GM19463 (cell line): Measurements from ENCODE around the gene CNTD1.

Source experiments
- ATAC-seq: cut with Tn5 transposase; IDR thresholded peaks from one replicate; pipeline ENCODE4 v1.9.1; 2021; ENCODE audit warnings: mild to moderate bottlenecking, moderate library complexity; ENCODE audit not compliant: unreplicated experiment

Gene CNTD1

DNA sequence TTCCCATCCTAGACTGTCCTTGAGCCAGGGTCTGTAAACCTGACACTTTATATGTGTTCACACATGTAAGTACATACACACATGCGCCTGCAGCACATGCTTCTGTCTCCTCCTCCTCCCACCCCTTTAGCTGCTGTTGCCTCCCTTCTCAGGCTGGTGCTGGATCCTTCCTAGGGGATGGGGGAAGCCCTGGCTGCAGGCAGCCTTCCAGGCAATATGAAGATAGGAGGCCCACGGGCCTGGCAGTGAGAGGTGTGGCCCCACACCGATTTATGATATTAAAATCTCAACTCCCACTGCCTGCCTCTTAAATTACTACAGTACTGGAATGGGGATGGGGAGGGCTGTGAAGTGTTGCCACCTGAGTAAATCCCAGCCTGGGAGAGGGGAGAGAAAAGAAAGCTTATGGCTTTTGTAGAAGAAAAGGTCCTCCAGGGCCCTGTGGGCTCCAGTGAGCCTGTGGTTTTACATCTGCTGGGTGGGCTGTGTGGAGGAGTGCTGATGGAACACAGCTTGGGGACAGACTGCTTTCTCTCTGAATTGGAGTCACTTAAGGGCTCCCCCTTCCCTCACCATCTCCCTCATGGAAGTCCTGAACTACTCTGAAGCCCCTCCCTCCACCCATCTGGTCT, 19.2 kb upstream of the CNTD1 start:
- no peak for ATAC-seq

DNA sequence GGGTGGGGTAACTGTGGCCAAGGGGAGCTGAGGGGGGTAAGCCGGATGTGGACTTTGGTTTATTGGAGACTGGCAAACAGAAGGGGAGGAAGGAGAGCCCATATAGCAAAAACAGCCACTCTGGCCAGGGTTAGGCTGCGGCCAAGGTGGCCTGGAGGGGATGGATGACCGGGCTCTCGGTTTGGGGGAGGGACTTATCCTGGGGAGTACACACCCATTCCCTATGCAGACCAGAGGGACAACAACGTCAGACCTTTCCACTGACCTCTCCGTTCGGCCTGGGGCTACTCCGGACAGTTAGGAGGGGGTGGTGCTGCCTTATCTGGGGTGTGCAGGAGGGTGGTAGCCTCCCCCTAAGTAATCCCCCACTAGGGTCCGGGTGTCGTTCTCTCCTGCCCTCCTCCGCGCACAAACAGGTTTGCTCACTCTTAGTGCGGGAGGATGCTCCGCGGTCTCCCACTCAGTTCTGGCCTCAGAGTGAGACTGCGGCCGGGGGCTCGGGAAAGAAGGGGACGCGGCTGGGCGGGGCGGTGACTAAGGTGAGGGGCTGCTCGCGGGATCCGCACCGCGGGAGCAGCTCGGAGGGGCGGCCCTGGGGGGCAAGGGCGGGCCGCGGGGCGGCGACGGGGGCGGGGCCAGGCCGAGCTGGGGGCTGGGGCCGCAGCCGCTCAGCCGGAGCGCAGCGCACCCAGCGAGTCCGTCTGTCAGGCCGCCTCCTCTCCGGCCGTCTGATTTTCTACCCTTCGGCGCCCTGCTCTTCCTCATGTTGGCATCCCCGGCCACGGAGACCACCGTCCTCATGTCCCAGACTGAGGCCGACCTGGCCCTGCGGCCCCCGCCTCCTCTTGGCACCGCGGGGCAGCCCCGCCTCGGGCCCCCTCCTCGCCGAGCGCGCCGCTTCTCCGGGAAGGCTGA, 18.5 kb upstream of the CNTD1 start, which contains the start of gene WNK4:
Gene WNK4 (plus strand): TSS at position 675 of the 915 bp plus-strand sequence. CDS start 89 bp downstream, at position 764.
- no peak for ATAC-seq

DNA sequence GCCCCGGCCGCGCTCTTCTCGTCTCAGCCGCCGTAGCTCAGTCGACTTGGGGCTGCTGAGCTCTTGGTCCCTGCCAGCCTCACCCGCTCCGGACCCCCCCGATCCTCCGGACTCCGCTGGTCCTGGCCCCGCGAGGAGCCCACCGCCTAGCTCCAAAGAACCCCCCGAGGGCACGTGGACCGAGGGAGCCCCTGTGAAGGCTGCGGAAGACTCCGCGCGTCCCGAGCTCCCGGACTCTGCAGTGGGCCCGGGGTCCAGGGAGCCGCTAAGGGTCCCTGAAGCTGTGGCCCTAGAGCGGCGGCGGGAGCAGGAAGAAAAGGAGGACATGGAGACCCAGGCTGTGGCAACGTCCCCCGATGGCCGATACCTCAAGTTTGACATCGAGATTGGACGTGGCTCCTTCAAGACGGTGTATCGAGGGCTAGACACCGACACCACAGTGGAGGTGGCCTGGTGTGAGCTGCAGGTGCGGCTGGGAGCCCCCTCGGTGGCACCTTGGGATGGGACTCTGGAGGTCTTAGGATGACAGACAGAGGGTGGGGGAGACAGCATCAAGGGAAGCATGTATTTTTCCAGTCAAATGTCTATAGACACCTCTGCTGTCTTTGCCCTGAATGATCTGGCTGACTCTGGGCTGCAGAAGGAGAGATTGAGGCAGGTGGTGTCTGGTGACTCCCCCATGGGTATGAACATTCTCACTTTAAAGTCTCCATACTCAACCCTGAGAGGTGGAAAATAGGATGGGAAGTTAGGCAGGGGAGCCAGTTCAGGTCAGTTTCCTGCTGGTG, 17.6 kb upstream of the CNTD1 start:
- no peak for ATAC-seq

DNA sequence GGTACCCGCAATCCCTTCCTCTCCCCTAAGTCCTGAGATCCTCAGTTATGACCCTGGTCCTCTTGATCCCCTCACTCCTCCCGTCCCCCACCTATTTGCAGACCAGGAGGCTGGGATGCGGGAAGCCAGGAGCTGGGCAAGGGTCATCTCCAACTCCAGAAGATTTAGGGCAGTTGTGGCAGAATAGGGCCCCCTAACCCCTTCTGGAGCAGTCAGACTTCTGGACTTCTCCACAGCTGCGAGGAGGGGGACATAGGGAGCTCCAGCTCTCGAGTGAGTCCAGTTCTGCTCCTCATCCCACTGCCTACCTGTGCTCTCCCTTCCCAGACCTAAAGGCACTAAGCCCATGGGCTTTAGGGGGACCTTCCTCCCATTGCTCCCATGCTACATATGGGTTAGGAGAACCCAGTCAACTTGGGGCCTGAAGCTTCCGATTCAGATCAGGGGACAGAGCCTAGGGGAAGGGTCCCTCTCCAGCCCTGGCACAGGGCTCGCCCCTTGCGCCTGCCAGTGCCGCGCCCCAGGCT, 17.0 kb upstream of the CNTD1 start:
- ATAC-seq: no peak

DNA sequence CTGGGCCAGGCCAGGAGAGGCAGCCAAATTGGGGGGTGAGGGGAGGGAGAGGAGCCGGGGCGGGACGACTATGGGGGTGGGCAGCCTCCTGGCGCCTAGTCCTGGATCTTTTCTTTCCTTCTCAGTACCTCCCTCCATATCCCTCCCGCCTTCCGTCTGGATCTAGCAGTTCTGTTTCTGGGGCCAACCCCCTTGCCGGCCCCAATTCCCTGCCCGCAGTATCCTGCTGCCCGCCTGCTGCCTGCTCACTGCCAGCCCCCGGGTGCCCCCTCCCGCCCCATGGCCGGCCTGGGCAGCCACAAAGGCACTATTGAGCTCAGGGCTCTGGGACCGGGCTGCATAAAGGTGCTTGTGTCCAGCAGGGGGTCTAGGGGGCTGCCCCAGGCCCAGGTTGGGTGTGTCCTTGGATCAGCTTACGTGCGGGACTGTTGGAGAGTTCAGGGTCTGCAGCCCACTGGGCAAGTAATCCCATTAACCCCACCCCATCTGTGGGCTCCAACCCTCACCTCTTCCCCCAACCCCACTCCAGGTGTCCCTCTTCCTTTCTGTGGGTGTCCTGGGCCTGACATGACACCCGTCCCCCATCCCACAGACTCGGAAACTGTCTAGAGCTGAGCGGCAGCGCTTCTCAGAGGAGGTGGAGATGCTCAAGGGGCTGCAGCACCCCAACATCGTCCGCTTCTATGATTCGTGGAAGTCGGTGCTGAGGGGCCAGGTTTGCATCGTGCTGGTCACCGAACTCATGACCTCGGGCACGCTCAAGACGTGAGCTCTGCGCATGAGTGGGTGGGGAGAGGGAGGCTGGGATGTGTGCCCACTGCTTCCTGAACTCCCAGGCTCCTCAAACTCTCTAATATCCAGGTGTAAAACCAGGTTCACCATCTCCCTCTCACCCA, 16.2 kb upstream of the CNTD1 start:
- ATAC-seq: no peak

DNA sequence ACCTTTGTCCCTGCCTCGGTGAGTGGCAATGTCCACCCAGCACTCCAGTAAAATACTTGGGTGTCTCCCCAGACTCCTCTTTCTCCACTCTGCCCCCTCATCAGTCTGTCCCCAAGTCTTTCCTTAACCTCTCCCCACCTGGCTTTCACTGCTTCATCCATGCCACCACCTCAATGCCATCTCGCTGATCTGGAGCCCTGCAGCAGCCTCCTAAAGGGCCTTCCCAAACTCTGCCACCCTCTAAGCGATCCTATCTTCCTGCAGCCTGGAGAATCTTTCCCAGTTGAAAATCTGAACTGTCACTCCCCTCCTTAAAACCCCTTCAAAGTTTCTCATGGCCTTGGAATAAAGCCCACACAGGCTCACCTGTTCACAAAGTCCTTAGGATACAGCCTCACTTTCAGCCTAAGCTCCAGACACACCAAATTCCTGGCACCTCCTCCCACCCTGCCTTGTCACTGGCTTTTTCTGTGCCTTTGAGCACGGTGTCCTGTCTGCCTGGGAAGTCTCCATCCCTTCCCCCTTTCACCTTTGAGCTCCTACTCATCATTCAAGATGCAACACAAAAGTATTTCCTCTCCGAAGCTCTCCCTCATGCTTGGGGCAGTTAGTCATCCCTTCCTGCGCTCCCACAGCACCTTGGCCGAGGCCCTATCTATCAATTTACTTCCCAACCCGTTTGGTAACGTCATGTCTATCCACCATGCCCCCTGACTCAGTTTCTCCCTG, 15.4 kb upstream of the CNTD1 start:
- no peak for ATAC-seq

DNA sequence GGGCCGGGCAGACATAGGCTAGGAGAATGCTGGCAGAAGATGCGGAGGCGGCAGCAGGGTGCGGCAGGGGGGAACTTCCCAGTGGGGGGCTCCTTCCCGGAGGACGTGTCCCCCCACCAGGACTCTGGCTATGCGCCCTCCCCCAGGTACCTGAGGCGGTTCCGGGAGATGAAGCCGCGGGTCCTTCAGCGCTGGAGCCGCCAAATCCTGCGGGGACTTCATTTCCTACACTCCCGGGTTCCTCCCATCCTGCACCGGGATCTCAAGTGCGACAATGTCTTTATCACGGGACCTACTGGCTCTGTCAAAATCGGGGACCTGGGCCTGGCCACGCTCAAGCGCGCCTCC, 14.9 kb upstream of the CNTD1 start:
- ATAC-seq: no peak

DNA sequence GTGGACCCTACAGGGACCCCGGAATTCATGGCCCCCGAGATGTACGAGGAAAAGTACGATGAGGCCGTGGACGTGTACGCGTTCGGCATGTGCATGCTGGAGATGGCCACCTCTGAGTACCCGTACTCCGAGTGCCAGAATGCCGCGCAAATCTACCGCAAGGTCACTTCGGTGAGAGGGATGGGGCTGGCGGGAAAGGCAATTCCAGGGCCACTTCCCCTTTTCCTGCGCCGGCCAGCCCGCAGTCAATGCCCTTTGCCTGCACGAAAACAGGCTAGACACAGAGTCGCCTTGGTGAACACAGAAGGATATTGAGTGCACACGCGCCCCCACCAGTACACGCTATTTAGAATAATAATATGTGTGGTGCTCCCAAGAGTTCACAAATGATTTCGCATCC, 14.3 kb upstream of the CNTD1 start:
- ATAC-seq: no peak

DNA sequence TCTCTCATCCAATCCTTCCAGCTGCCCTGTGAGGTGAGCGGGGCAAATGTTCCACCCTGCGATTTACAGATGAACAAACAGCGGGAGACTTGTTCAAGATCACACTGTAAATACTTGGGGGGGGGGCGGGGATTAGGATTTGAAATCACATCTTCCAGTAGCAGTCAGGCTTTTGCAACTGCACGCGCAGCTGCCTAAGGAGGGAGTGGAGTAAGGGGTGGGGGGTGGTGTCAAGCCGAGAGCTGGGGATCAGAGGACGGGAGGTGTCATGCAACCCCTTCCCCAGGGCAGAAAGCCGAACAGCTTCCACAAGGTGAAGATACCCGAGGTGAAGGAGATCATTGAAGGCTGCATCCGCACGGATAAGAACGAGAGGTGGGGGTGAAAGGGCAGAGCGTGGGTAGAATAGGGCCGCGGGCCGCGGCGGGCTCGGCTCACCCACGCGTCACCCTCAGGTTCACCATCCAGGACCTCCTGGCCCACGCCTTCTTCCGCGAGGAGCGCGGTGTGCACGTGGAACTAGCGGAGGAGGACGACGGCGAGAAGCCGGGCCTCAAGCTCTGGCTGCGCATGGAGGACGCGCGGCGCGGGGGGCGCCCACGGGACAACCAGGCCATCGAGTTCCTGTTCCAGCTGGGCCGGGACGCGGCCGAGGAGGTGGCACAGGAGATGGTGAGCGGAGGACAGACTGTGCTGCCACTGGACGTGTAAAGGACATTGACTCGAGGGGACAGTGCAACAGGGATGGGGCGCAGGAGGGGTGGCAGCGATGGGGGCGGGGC, 13.7 kb upstream of the CNTD1 start:
- ATAC-seq: no peak

DNA sequence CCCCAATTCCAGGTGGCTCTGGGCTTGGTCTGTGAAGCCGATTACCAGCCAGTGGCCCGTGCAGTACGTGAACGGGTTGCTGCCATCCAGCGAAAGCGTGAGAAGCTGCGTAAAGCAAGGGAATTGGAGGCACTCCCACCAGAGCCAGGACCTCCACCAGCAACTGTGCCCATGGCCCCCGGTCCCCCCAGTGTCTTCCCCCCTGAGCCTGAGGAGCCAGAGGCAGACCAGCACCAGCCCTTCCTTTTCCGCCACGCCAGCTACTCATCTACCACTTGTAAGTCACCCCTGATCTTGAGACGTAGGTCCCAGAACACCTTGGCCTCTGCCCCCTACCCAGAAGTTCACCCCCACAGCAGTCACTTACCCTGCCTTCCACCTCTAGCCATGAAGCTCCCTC, 11.4 kb upstream of the CNTD1 start:
- no peak for ATAC-seq

DNA sequence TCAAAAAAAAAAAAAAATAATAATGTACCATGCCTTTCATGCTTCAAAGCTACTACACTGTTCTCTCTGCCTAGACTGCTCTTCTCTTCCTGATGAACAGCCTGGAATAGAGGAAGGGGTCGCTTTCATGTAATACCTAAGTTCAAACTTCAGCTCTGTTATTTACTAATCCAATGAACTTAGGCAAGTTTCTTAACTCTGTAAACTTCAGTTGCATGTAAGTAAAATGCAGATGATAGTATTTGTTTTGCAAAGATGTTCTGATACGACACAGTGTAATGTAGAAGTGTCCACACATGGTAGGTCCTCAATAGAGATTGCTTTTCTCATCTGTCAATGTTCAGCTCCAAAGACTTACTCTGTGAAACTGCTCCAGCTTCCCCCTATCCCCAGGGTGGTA, 6.7 kb upstream of the CNTD1 start:
- ATAC-seq: no peak

DNA sequence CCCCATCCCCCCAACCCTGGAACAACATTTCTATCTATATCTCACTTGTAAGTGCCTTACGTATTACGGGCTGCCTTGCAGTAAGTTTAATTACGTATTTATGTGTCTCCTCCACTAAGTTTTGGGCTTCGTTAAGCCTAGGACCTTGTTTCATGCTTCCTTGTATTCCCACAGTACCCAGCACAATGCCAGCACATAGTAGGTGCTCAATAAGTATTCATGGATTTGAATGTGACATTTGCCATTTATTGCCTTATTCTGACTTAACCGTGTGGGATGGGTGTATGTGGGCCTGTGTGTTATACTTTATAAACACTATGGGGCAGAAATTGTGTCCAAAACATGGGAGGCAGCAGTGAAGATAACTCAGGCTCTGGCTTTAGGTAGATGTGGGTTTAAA, 6.1 kb upstream of the CNTD1 start:
- ATAC-seq: no peak

DNA sequence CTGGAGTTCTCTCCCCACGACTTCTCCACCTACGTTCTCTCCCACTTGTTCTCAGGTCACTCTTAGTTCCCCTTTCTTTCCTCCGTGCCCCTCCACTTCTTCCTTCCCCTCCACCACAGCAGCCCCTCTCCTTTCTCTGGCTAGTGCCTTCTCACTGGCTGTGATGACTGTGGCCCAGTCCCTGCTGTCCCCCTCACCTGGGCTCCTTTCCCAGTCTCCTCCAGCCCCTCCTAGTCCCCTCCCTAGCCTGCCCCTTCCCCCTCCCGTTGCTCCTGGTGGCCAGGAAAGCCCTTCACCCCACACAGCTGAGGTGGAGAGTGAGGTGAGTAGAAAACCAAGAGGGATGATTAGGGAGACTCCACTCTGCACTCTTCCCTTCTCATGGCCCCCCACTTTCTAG, 3.6 kb upstream of the CNTD1 start:
- ATAC-seq: no peak

DNA sequence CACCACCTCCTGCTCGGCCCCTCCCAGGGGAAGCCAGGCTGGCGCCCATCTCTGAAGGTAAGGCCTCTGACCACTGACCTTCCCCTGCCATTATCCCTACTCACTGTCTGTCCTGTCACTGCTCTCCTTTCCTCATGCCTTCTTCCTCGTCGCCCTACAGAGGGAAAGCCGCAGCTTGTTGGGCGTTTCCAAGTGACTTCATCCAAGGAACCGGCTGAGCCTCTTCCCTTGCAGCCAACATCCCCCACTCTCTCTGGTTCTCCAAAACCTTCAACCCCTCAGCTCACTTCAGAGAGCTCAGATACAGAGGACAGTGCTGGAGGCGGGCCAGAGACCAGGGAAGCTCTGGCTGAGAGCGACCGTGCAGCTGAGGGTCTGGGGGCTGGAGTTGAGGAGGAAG, 3.2 kb upstream of the CNTD1 start:
- no peak for ATAC-seq

DNA sequence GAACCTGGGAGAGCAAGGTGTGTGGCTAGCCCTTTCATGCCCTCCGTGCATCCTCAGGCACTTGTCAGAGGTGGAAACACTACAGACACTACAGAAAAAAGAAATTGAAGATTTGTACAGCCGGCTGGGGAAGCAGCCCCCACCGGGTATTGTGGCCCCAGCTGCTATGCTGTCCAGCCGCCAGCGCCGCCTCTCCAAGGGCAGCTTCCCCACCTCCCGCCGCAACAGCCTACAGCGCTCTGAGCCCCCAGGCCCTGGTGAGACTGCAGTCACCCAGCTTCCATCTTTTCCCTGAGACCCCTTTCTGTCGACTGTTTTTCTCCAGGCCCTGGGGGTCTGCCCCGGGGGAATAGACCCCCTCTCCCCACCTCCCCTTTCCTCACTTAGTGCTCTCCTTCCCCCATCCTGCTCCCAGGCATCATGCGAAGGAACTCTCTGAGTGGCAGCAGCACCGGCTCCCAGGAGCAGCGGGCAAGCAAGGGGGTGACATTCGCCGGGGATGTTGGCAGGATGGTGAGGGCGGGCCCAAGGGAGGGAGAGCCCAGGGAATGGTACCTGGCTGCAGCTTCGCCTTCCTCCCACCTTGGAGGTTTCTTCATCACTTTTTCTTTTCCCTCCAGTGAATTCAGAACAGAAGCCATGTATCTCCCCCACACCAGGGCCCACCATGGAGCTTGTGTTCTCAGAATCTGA, 2.4 kb upstream of the CNTD1 start:
- ATAC-seq: no peak

DNA sequence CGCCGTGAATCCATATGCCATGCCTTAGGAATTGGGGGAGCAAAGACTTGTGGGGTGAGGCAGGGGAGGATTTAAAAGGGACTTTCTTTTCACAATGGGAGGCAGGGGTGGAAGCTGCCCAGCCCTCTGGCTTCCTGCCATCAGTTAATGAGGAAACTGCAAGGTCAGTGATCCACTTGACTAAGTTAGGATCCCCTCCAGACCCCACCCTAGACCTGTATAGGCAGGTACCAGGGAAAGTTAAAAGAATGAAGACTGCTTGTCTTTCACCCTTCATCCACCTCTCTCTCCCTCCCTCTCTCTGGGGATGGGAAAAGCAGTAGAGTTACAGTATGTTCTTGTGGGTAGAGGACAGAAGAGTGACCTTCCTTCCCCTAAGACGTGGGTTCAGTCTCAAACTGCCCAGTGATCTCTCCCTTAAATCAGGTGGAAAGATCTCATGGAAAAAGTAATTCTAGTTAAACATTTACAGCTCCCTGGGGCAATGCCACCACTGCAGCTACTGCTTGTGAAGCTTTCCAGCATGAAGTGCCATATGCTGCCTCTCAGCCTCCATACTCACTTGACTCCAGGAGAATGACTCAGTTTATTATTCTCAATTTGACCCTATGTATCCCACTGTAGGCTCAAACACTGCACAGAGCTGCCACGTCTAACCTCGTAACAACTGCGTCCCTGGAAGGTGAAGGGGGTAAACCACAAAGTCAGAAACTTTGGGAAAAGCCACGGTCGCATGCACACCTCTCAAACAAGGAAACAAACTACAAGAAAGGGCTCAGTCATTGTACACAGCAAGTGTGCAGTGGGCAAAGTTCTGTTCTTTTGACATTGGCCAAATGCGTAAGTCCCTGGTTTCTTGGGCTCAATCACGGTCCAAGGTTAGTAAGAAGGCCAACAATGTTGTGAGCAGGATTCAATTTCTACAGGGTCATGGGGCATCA, 1.3 kb upstream of the CNTD1 start:
- no peak for ATAC-seq

DNA sequence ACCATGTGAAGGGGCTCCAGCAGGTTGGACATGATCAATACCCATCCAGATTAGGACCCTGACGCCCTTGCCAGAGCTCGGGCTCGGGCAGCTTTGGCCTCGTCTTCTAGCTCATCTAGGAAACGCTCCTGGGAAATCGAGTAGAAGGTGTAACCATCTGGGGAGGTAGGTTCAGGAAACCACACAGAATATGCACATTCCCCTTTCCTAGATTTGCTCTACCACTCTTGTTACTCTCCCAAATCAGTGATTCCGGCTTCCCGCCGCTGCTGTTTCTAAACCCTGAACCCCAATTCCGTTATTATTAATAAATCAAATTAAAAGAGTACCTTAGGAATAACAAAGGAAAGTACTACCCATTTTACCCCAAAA, 664 bp upstream of the CNTD1 start:
- ATAC-seq: no peak
